Thyroid gland (tissue), 4 donors: ENCODE measurements around the gene TMEM267.

Experiments used
- POLR2A ChIP-seq, 2 donors: fragments of 450-650 bp; IDR thresholded peaks; one replicate each; pipeline ENCODE4 v1.6.1; 2017; ENCODE audit warnings: antibody characterized with exemption in 2 of 2, mild to moderate bottlenecking in 2 of 2, moderate library complexity in 1 of 2
- TF ChIP-seq, protein P1 (sequence below), 6 experiments: fragments of 200-600 bp in 3 of 6; fragments of 450-650 bp in 3 of 6; sonication (generic) in 3 of 6; IDR thresholded peaks; one replicate each; pipeline ENCODE4 v1.5.1; 2016 to 2019; ENCODE audit warnings: antibody characterized with exemption in 6 of 6, mild to moderate bottlenecking in 2 of 6, inconsistent platforms in 1 of 6, moderate library complexity in 1 of 6

- no peak for TF ChIP-seq POLR2A (IDR thresholded peaks at IDR 0.05)
- TF ChIP-seq, protein P1, sequence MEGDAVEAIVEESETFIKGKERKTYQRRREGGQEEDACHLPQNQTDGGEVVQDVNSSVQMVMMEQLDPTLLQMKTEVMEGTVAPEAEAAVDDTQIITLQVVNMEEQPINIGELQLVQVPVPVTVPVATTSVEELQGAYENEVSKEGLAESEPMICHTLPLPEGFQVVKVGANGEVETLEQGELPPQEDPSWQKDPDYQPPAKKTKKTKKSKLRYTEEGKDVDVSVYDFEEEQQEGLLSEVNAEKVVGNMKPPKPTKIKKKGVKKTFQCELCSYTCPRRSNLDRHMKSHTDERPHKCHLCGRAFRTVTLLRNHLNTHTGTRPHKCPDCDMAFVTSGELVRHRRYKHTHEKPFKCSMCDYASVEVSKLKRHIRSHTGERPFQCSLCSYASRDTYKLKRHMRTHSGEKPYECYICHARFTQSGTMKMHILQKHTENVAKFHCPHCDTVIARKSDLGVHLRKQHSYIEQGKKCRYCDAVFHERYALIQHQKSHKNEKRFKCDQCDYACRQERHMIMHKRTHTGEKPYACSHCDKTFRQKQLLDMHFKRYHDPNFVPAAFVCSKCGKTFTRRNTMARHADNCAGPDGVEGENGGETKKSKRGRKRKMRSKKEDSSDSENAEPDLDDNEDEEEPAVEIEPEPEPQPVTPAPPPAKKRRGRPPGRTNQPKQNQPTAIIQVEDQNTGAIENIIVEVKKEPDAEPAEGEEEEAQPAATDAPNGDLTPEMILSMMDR (IDR thresholded peaks at IDR 0.05), result no peak
Observed at GRCh38 chr5:43422143-43422542, 61.5 kb downstream of the TMEM267 start.
